Activated CD4-positive, alpha-beta memory T cell treated with anti-CD3 and anti-CD28 coated beads, Interleukin-2, amount 10 ng/mL, durations not matched to agents 7 days and 5 days (primary cell): ENCODE measurements around the gene PPCDC. TPM values are rescaled to one million over a fixed set of nuclear protein-coding genes. Genes with fewer than 3 reads are reported as not detected.
A peak's percentile ranks its signal among the peaks of the same experiment; 100 is the strongest.

ENCODE experiments used
- CTCF ChIA-PET: fragments of 350-600 bp; sonication (Branson Sonifier 250); formaldehyde crosslinking; loops from one replicate; lab custom pipeline; 2021; ENCODE audit warnings: antibody characterized with exemption, inconsistent platforms; lab: Charles Lee
- POLR2A ChIA-PET: fragments of 350-600 bp; sonication (Branson Sonifier 250); formaldehyde crosslinking; loops from one replicate; lab custom pipeline; 2021; ENCODE audit warnings: antibody characterized with exemption; lab: Charles Lee
- DNase-seq: peaks from one replicate; pipeline ENCODE4 v3.0.0-alpha.2; 2020
- H3K27ac Mint-ChIP-seq: one replicate; pipeline ENCODE4 v1.8.0; 2021; ENCODE audit warnings: mild to moderate bottlenecking, mixed read lengths
- H3K27me3 Mint-ChIP-seq: one replicate; pipeline ENCODE4 v1.8.0; 2021; ENCODE audit warnings: mixed read lengths
- H3K36me3 Mint-ChIP-seq: one replicate; pipeline ENCODE4 v1.8.0; 2021; ENCODE audit warnings: low read depth, mixed read lengths
- H3K4me1 Mint-ChIP-seq: one replicate; pipeline ENCODE4 v1.8.0; 2021; ENCODE audit warnings: mixed read lengths
- H3K4me3 Mint-ChIP-seq: one replicate; pipeline ENCODE4 v1.8.0; 2021; ENCODE audit warnings: mild to moderate bottlenecking, mixed read lengths
- H3K9me3 Mint-ChIP-seq: one replicate; pipeline ENCODE4 v1.8.0; 2021; ENCODE audit warnings: mixed read lengths
- total RNA-seq, 2 experiments: library from RNA; stranded (reverse); gene quantifications; one replicate each; pipeline ENCODE4 v1.2.3, GENCODE V29; 2021

The PPCDC gene
- total RNA-seq, 2 experiments from 2014 or later, result 43.0 to 50.2 TPM

DNA sequence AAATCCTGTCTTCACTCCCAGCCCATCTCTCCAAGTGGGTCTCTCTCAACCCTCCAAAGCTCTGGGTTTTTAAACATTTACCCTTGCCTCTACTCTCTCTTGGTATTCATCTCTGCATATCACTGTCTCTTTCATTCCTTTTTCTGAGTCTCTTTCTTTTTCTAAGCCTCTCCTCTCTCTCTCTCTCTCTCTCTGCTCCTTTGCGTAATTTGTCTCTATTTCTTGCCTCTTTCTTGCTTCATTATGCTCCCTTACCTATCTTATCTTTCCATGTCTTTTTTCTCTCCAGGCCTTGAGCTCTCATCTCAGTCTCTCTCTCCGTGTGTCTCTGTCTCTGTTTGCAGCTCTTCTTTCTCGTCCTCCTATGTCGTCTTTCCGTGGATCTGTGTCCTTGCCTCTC is 28.7 kb upstream of the PPCDC start:
- Mint-ChIP-seq H3K27ac (no peak overlapping the region), H3K27me3 (peaks cover 44% of the 10 kb centered on the region), H3K4me3 (peak overlapping the region; percentile 71), H3K4me1 (peaks cover 16% of the 10 kb centered on the region), H3K36me3 (no peaks in the 10 kb centered on the region), H3K9me3 (no peaks in the 10 kb centered on the region)
- DNase-seq, result no peak
- ChIA-PET POLR2A (interaction anchor here (1.0 to 2.7 kb wide), 4 partner anchors 29 to 40 kb away, joined by 3 to 10 read pairs (median 4); partner anchors contain the start of genes PPCDC and RPP25), CTCF (interaction anchor here (0.6 to 1.7 kb wide), 7 partner anchors 16 to 348 kb away, joined by 3 to 7 read pairs (median 3); partner anchors contain the start of gene RPP25)

DNA sequence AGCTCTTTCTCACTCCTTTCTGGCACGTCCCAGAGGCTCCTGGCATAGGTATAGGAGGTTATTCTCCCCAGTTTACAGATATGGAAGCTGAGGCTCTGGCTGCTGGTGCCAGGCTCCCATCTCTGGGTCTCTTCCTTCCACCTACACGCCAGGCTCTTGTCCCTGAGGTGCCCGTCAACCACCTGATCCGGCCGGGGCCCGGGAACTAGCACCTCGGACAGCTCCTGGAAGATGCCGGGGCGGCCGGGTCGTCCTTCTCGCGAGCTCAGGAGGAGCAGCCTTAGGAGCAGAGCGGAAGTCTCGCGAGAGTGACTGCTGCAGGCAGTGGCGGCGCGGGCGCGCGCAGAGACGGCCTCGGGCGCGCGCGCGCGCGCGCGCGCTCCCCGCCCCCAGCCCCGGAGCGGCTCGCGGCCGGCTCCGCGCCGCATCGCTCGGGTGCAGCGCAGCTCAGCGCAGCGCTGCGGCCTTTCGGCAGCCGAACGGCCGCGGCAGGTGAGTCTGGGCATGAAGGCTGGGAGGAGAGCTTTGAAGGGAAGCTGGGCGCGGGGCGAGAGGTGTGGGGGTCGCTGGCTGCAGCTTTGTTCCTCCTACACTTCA is 28.1 kb upstream of the PPCDC start, which contains the start of gene SCAMP5:
TSS of gene SCAMP5 (plus strand) at position 382 of the 597 bp plus-strand sequence. CDS start 16,277 bp downstream, outside the sequence.
- ChIA-PET POLR2A (interaction anchor here (0.7 to 2.7 kb wide), 5 partner anchors 28 to 57 kb away, joined by 3 to 10 read pairs (median 4); partner anchors contain the start of genes COX5A, PPCDC and RPP25), CTCF (interaction anchor here (0.6 to 1.7 kb wide), 7 partner anchors 17 to 348 kb away, joined by 3 to 7 read pairs (median 3); partner anchors contain the start of gene RPP25)
- no peaks in the 10 kb centered on the region for H3K9me3 Mint-ChIP-seq
- no peaks in the 10 kb centered on the region for H3K36me3 Mint-ChIP-seq
- peaks cover 44% of the 10 kb centered on the region for H3K27me3 Mint-ChIP-seq
- DNase-seq, result peak; percentile 94
- peak within 1 kb of the TSS; percentile 71 for H3K4me3 Mint-ChIP-seq
- H3K27ac Mint-ChIP-seq, result peak within 1 kb of the TSS; percentile 15
- H3K4me1 Mint-ChIP-seq, result peaks cover 16% of the 10 kb centered on the region

- peak overlapping the region; percentile 60 for H3K4me3 Mint-ChIP-seq
- H3K9me3 Mint-ChIP-seq, result no peaks in the 10 kb centered on the region
- H3K36me3 Mint-ChIP-seq, result no peaks in the 10 kb centered on the region
- H3K27ac Mint-ChIP-seq, result no peak overlapping the region
- ChIA-PET CTCF (interaction anchor here (1.0 to 1.7 kb wide), 3 partner anchors 19 to 207 kb away, joined by 3 to 7 read pairs (median 3); partner anchors contain the start of gene RPP25), POLR2A (interaction anchor here (0.7 to 2.7 kb wide), 5 partner anchors 27 to 58 kb away, joined by 3 to 10 read pairs (median 4); partner anchors contain the start of genes COX5A, PPCDC and RPP25)
- H3K27me3 Mint-ChIP-seq, result peaks cover 42% of the 10 kb centered on the region
- DNase-seq, result no peak
- peaks cover 11% of the 10 kb centered on the region for H3K4me1 Mint-ChIP-seq
Measured at GRCh38 chr15:74995779-74996765, 27.3 kb upstream of the PPCDC start.

- no peaks in the 10 kb centered on the region for H3K9me3 Mint-ChIP-seq
- H3K4me3 Mint-ChIP-seq, result no peak overlapping the region
- no peak for DNase-seq
- H3K36me3 Mint-ChIP-seq, result no peaks in the 10 kb centered on the region
- ChIA-PET POLR2A (interaction anchor here (2.7 kb wide), 1 partner anchor 26 kb away, joined by 10 read pairs; the partner anchor contains the start of gene PPCDC), CTCF (no interaction called here)
- peaks cover 11% of the 10 kb centered on the region for H3K4me1 Mint-ChIP-seq
- no peak overlapping the region for H3K27ac Mint-ChIP-seq
- peaks cover 41% of the 10 kb centered on the region for H3K27me3 Mint-ChIP-seq
Measured at GRCh38 chr15:74997141-74997540, 26.2 kb upstream of the PPCDC start.

- H3K4me3 Mint-ChIP-seq, result no peak overlapping the region
- H3K27ac Mint-ChIP-seq, result no peak overlapping the region
- H3K27me3 Mint-ChIP-seq, result peaks cover 43% of the 10 kb centered on the region
- H3K4me1 Mint-ChIP-seq, result peaks cover 11% of the 10 kb centered on the region
- ChIA-PET CTCF (no interaction called here), POLR2A (no interaction called here)
- no peak for DNase-seq
- no peaks in the 10 kb centered on the region for H3K9me3 Mint-ChIP-seq
- H3K36me3 Mint-ChIP-seq, result no peaks in the 10 kb centered on the region
Measured at GRCh38 chr15:74997543-74997942, 25.8 kb upstream of the PPCDC start.

- DNase-seq, result no peak
- Mint-ChIP-seq H3K27me3 (peaks cover 29% of the 10 kb centered on the region), H3K27ac (no peak overlapping the region), H3K4me3 (no peak overlapping the region), H3K36me3 (no peaks in the 10 kb centered on the region), H3K9me3 (no peaks in the 10 kb centered on the region), H3K4me1 (peaks cover 3% of the 10 kb centered on the region)
- POLR2A ChIA-PET, result no interaction called here
- CTCF ChIA-PET, result no interaction called here
Measured at GRCh38 chr15:75001310-75001709, 22.1 kb upstream of the PPCDC start.

GRCh38 chr15:75002398-75002797 is 21.0 kb upstream of the PPCDC start:
- no peak overlapping the region for H3K4me3 Mint-ChIP-seq
- no peak for DNase-seq
- H3K27me3 Mint-ChIP-seq, result peaks cover 20% of the 10 kb centered on the region
- no peaks in the 10 kb centered on the region for H3K36me3 Mint-ChIP-seq
- POLR2A ChIA-PET, result no interaction called here
- H3K4me1 Mint-ChIP-seq, result no peaks in the 10 kb centered on the region
- no peaks in the 10 kb centered on the region for H3K9me3 Mint-ChIP-seq
- H3K27ac Mint-ChIP-seq, result no peak overlapping the region
- CTCF ChIA-PET, result no interaction called here

DNA sequence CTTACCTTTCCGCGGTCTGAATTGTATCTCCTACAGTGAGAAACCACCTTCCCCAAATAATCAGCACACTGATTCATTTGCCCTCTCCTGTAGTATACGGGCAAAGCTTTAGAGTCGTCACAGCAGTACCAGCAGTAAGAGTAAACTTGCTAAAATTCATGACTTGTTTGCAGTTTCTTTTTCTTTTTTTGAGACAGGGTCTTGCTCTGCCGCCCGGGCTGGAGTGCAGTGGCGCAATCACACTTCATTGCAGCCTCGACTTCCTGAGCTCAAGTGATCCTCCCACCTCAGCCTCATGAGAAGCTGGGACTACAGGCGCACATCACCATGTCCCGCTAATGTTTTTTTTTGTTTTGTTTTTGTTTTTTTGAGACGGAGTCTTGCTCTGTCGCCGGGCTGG is 16.2 kb upstream of the PPCDC start:
- peaks cover 17% of the 10 kb centered on the region for H3K27me3 Mint-ChIP-seq
- ChIA-PET POLR2A (interaction anchor here (1.2 kb wide), 1 partner anchor 16 kb away, joined by 4 read pairs; the partner anchor contains the start of gene PPCDC), CTCF (interaction anchor here (1.5 to 1.7 kb wide), 2 partner anchors 20 to 197 kb away, joined by 4 read pairs; no protein-coding TSS in a partner anchor)
- no peak for DNase-seq
- no peaks in the 10 kb centered on the region for H3K36me3 Mint-ChIP-seq
- H3K27ac Mint-ChIP-seq, result no peak overlapping the region
- no peaks in the 10 kb centered on the region for H3K9me3 Mint-ChIP-seq
- peaks cover 7% of the 10 kb centered on the region for H3K4me1 Mint-ChIP-seq
- H3K4me3 Mint-ChIP-seq, result no peak overlapping the region

DNA sequence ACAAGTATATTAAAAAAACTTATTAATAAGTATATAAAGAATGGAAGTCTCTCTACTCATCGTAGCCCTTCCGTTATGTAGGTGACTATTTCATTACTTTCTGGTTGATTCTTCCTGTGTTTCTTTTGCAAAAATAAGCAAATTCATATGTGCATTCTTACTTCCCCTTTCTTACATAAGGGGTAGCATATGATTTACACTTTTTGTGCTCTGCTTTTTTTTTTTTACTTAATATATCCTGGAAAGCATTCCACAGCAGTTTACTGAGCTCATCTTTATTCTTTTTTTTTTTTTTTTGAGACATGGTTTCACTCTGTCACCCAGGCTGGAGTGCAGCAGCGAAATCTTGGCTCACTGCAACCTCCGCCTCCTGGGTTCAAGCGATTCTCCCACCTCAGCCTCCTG is 15.2 kb upstream of the PPCDC start:
- POLR2A ChIA-PET, result interaction anchor here (1.2 kb wide), 1 partner anchor 15 kb away, joined by 4 read pairs; the partner anchor contains the start of gene PPCDC
- Mint-ChIP-seq H3K4me1 (peaks cover 7% of the 10 kb centered on the region), H3K4me3 (no peak overlapping the region), H3K36me3 (no peaks in the 10 kb centered on the region), H3K27ac (no peak overlapping the region), H3K27me3 (peaks cover 15% of the 10 kb centered on the region), H3K9me3 (no peaks in the 10 kb centered on the region)
- no peak for DNase-seq
- CTCF ChIA-PET, result interaction anchor here (0.7 to 1.7 kb wide), 3 partner anchors 21 to 196 kb away, joined by 3 to 4 read pairs (median 4); no protein-coding TSS in a partner anchor

DNA sequence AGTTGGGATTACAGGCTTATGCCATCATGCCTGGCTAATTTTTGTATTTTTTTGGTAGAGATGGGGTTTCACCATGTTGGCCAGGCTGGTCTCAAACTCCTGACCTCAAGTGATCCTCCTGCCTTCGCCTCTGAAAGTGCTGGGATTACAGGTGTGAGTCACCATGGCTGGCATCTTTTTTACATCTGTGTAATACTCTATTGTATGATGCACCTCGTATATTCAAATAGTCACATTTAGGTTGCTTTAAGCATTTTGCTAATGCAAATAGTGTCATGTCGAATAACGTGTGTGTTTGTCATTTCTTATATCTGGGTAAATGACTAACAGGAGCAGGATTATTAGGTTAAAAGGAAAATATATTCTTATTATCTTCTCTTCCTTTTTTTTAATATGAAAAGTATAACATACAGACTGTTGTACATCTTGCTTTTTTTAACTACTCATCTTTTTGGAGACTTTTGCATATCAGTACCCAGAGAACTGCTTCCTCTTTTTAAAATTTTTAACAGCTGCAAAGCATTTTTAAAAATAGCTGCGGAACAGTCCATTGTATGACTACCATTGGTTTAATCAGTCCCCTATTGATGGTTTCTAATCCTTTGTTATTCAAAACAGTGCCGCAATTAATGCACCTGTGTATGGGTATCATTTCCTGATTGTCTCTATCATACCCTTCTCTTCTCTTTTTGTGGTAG is 14.6 kb upstream of the PPCDC start:
- POLR2A ChIA-PET, result interaction anchor here (1.2 kb wide), 1 partner anchor 15 kb away, joined by 4 read pairs; the partner anchor contains the start of gene PPCDC
- no peak overlapping the region for H3K27ac Mint-ChIP-seq
- H3K36me3 Mint-ChIP-seq, result no peaks in the 10 kb centered on the region
- no peak overlapping the region for H3K4me3 Mint-ChIP-seq
- DNase-seq, result no peak
- CTCF ChIA-PET, result interaction anchor here (0.7 to 1.7 kb wide), 3 partner anchors 21 to 195 kb away, joined by 3 to 4 read pairs (median 4); no protein-coding TSS in a partner anchor
- H3K9me3 Mint-ChIP-seq, result no peaks in the 10 kb centered on the region
- H3K4me1 Mint-ChIP-seq, result peaks cover 7% of the 10 kb centered on the region
- peaks cover 15% of the 10 kb centered on the region for H3K27me3 Mint-ChIP-seq

GRCh38 chr15:75016431-75016830 is 7.0 kb upstream of the PPCDC start:
- CTCF ChIA-PET, result no interaction called here

DNA sequence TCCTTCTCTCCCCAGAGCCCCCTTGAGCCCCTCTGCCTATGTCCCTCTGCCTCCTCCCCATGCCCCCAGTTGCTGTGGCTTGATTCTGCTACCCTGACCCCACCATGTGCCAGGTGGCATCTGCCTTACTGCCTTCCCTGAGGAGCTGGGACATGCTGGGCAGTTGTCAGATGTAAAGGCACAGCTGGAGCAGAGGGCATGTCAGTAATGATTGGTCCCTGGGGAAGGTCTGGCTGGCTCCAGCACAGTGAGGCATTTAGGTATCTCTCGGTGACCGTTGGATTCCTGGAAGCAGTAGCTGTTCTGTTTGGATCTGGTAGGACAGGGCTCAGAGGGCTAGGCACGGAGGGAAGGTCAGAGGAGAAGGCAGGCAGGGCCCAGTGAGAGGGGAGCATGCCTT is 3.5 kb upstream of the PPCDC start:
- POLR2A ChIA-PET, result no interaction called here
- H3K36me3 Mint-ChIP-seq, result peaks cover 2% of the 10 kb centered on the region
- H3K4me1 Mint-ChIP-seq, result peaks cover 20% of the 10 kb centered on the region
- no peak for DNase-seq
- H3K27ac Mint-ChIP-seq, result no peak overlapping the region
- no peaks in the 10 kb centered on the region for H3K9me3 Mint-ChIP-seq
- CTCF ChIA-PET, result interaction anchor here (1.3 kb wide), 1 partner anchor 182 kb away, joined by 3 read pairs; the partner anchor contains the start of gene C15orf39
- H3K4me3 Mint-ChIP-seq, result no peak overlapping the region
- no peaks in the 10 kb centered on the region for H3K27me3 Mint-ChIP-seq

More at GRCh38 chr15:75016431-75016830, 7.0 kb upstream of the PPCDC start:
- no peak overlapping the region for H3K4me3 Mint-ChIP-seq
- H3K27ac Mint-ChIP-seq, result no peak overlapping the region
- peaks cover 14% of the 10 kb centered on the region for H3K4me1 Mint-ChIP-seq
- no peaks in the 10 kb centered on the region for H3K36me3 Mint-ChIP-seq
- no peaks in the 10 kb centered on the region for H3K9me3 Mint-ChIP-seq
- H3K27me3 Mint-ChIP-seq, result peaks cover under 1% of the 10 kb centered on the region
- POLR2A ChIA-PET, result no interaction called here
- no peak for DNase-seq
